GM19099 (cell line): ENCODE data around the gene FOXA3.

Source experiments
- POLR2A ChIP-seq: IDR thresholded peaks from 3 replicates; pipeline ENCODE4 v1.6.1; 2011; ENCODE audit warnings: low read depth; ENCODE audit not compliant: insufficient read length; ENCODE audit errors: extremely low read depth

The FOXA3 gene

GRCh38 chr19:45887200-45887710, 23.1 kb downstream of the FOXA3 start:
- no peak for TF ChIP-seq POLR2A

- TF ChIP-seq POLR2A, result no peak
These were observed 25.2 kb downstream of the FOXA3 start for GRCh38 chr19:45889210-45889885.

GRCh38 chr19:45890877-45891276, 26.8 kb downstream of the FOXA3 start:
- no peak for TF ChIP-seq POLR2A

- no peak for TF ChIP-seq POLR2A
These were observed 31.4 kb downstream of the FOXA3 start for GRCh38 chr19:45895519-45895972.

- TF ChIP-seq POLR2A, result no peak
These were observed 33.2 kb downstream of the FOXA3 start for GRCh38 chr19:45897261-45897812.

- no peak for TF ChIP-seq POLR2A
These were observed 35.1 kb downstream of the FOXA3 start for GRCh38 chr19:45899253-45899652.

- no peak for TF ChIP-seq POLR2A
These were observed 35.9 kb downstream of the FOXA3 start for GRCh38 chr19:45899919-45900589.

- no peak for TF ChIP-seq POLR2A
These were observed 36.8 kb downstream of the FOXA3 start for GRCh38 chr19:45900738-45901431.

- TF ChIP-seq POLR2A, result no peak
These were observed 37.3 kb downstream of the FOXA3 start for GRCh38 chr19:45901432-45901911.

- TF ChIP-seq POLR2A, result no peak
These were observed 38.0 kb downstream of the FOXA3 start, which contains the start of gene MYPOP for GRCh38 chr19:45901912-45902650. TSS of gene MYPOP (minus strand) at chr19:45902613. CDS start at chr19:45901773, 840 bp downstream.

GRCh38 chr19:45902651-45903625, 38.8 kb downstream of the FOXA3 start:
- TF ChIP-seq POLR2A, result peak; percentile 90

- TF ChIP-seq POLR2A, result no peak
These were observed 40.9 kb downstream of the FOXA3 start for GRCh38 chr19:45905011-45905410.

GRCh38 chr19:45906221-45906620, 42.1 kb downstream of the FOXA3 start:
- TF ChIP-seq POLR2A, result no peak
